CD14-positive monocyte (primary cell): ENCODE measurements around the gene CSTPP1. TPM values are rescaled to one million over a fixed set of nuclear protein-coding genes. Genes with fewer than 3 reads are reported as not detected.

Source experiments
- DNase-seq, 3 donors: peaks; one replicate each; pipeline ENCODE4 v3.0.0-alpha.2; 2011 to 2022
- H2AFZ ChIP-seq: 2 replicates; pipeline ENCODE4 v1.6.0; 2012; ENCODE audit warnings: mild to moderate bottlenecking, low read depth, low read length, inconsistent platforms; ENCODE audit not compliant: insufficient read depth, poor library complexity, severe bottlenecking
- H3K27ac ChIP-seq, 2 donors: 1 replicate in 1 of 2; 2 replicates in 1 of 2; pipeline ENCODE4 v1.5.1; 2012 to 2013; ENCODE audit warnings: low read length in 2 of 2, control low read depth in 1 of 2, inconsistent platforms in 1 of 2, low read depth in 1 of 2, mild to moderate bottlenecking in 1 of 2
- H3K27me3 ChIP-seq, 2 donors: one replicate each; pipeline versions ENCODE4 v1.6.0 to v1.6.1; 2011 to 2013; ENCODE audit warnings: low read length in 2 of 2; ENCODE audit not compliant: control insufficient read depth in 2 of 2, insufficient read depth in 2 of 2
- H3K36me3 ChIP-seq, 2 donors: replicated peaks in 1 of 2; 1 replicate in 1 of 2; 2 replicates in 1 of 2; pipeline versions ENCODE4 v1.5.1 to v1.6.1; 2012 to 2013; ENCODE audit warnings: low read length in 2 of 2, control low read depth in 1 of 2, inconsistent platforms in 1 of 2, mild to moderate bottlenecking in 1 of 2; ENCODE audit not compliant: insufficient read depth in 2 of 2, control insufficient read depth in 1 of 2
- H3K4me1 ChIP-seq, 2 donors: 1 replicate in 1 of 2; 2 replicates in 1 of 2; pipeline versions ENCODE4 v1.5.1 to v1.6.1; 2012 to 2013; ENCODE audit warnings: low read length in 2 of 2, control low read depth in 1 of 2, inconsistent platforms in 1 of 2, mild to moderate bottlenecking in 1 of 2, moderate library complexity in 1 of 2; ENCODE audit not compliant: insufficient read depth in 2 of 2, control insufficient read depth in 1 of 2
- H3K4me2 ChIP-seq: replicated peaks from 2 replicates; pipeline ENCODE3; 2012; ENCODE audit warnings: low read length, moderate library complexity, mild to moderate bottlenecking; ENCODE audit not compliant: poor library complexity, severe bottlenecking; ENCODE audit errors: extremely low read depth
- H3K4me3 ChIP-seq, 3 experiments: fragments of 200-600 bp in 1 of 3; sonication (generic) in 1 of 3; replicated peaks in 1 of 3; 1 replicate in 2 of 3; 2 replicates in 1 of 3; pipeline ENCODE4 v1.5.1; 2011 to 2013; ENCODE audit warnings: low read length in 3 of 3, mild to moderate bottlenecking in 3 of 3, control low read depth in 2 of 3, low read depth in 2 of 3, inconsistent platforms in 1 of 3, moderate library complexity in 1 of 3
- H3K79me2 ChIP-seq: 2 replicates; pipeline ENCODE4 v1.6.0; 2012; ENCODE audit warnings: mild to moderate bottlenecking, control low read depth, inconsistent platforms, low read length, moderate library complexity; ENCODE audit not compliant: insufficient read depth
- H3K9ac ChIP-seq: 2 replicates; pipeline ENCODE4 v1.6.0; 2017; ENCODE audit warnings: low read length, mild to moderate bottlenecking; ENCODE audit not compliant: insufficient read depth, poor library complexity, severe bottlenecking
- H3K9me3 ChIP-seq, 2 donors: replicated peaks in 1 of 2; 1 replicate in 1 of 2; 2 replicates in 1 of 2; pipeline versions ENCODE4 v1.5.1 to v1.6.1; 2012 to 2013; ENCODE audit warnings: low read length in 2 of 2, control low read depth in 1 of 2; ENCODE audit not compliant: control insufficient read depth in 1 of 2, insufficient read depth in 1 of 2
- H4K20me1 ChIP-seq: 2 replicates; pipeline ENCODE4 v1.6.0; 2012; ENCODE audit warnings: mild to moderate bottlenecking, low read length, control low read depth, moderate library complexity; ENCODE audit not compliant: insufficient read depth
- H3K27ac Mint-ChIP-seq, 7 donors: one replicate each; pipeline ENCODE4 v1.8.0; 2020; ENCODE audit warnings: mild to moderate bottlenecking in 7 of 7, mixed read lengths in 7 of 7, moderate library complexity in 6 of 7, inconsistent platforms in 2 of 7
- H3K27me3 Mint-ChIP-seq, 3 donors: one replicate each; pipeline ENCODE4 v1.8.0; 2021 to 2022; ENCODE audit warnings: low read depth in 3 of 3, mild to moderate bottlenecking in 3 of 3, mixed read lengths in 3 of 3, moderate library complexity in 3 of 3, inconsistent platforms in 1 of 3
- H3K36me3 Mint-ChIP-seq, 2 donors: one replicate each; pipeline ENCODE4 v1.8.0; 2020; ENCODE audit warnings: mixed read lengths in 2 of 2, inconsistent platforms in 1 of 2, mild to moderate bottlenecking in 1 of 2
- H3K4me1 Mint-ChIP-seq: one replicate; pipeline ENCODE4 v1.8.0; 2020; ENCODE audit warnings: mild to moderate bottlenecking, mixed read lengths
- H3K4me3 Mint-ChIP-seq, 2 donors: one replicate each; pipeline ENCODE4 v1.8.0; 2020; ENCODE audit warnings: mild to moderate bottlenecking in 2 of 2, mixed read lengths in 2 of 2, moderate library complexity in 1 of 2
- H3K9me3 Mint-ChIP-seq, 7 donors: one replicate each; pipeline ENCODE4 v1.8.0; 2020 to 2022; ENCODE audit warnings: mixed read lengths in 7 of 7, mild to moderate bottlenecking in 6 of 7, moderate library complexity in 6 of 7, inconsistent platforms in 2 of 7
- WGBS: methylation state at CpG from one replicate; pipeline ENCODE4 v1.1.5; 2013; ENCODE audit warnings: missing lambda C conversion rate; ENCODE audit not compliant: insufficient coverage; 5-methylcytosine and 5-hydroxymethylcytosine counted together
- intact Hi-C, 2 donors: fragments of 100-400 bp; cut with micrococcal nuclease; formaldehyde crosslinking; loops; one replicate each; pipeline versions ENCODE4 v1.15.0 to v1.15.1; 2023
- polyA plus RNA-seq, 3 donors: library from polyadenylated mRNA; depleted of rRNA in 1 of 3; unstranded in 2 of 3; stranded (reverse) in 1 of 3; fragments of 300-500 nt in 2 of 3; fragments of >200 nt in 1 of 3; fragmentation: Illumina TruSeq in 2 of 3; gene quantifications; 1 replicate in 2 of 3; 2 replicates in 1 of 3; pipeline ENCODE4 v1.2.3, GENCODE V29; 2012 to 2021
- TF ChIP-seq, protein P1 (sequence below): fragments of 200-600 bp; IDR thresholded peaks from one replicate; pipeline ENCODE4 v1.8.0; 2022; ENCODE audit warnings: antibody characterized with exemption, mild to moderate bottlenecking

The CSTPP1 gene
- polyA plus RNA-seq, 3 donors: 4.5 to 6.5 (median 5.9) TPM

DNA sequence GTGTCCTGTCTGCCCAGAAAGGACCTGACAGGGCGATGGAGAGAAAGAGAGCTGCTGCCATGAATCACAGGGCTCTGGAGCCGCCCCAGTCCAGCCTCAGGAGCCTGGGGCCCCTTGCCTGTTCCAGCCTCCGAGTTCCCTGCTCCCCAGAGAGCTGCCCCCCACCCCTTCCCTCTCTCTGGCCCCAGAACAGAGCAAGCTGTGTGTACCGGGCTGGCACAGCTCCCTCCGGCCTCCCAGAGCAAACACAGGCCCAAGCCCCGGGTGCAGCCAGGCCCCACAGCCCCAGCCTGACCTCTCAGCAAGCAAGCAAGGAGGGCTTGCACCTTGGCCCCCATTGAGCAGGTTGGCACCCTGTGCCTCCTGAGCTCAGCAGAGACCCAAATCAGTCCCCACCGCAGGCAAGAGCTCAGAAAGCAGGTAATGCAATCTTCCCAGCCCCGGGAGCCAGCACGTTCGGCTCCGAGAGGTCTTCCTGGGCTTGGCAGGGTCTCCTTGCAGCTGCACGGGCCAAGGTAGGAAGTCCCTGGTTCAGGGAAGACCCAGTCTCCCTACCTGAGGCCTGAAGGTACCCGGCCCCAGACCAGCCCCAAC lies 248.2 kb downstream of the CSTPP1 start:
- H2AFZ ChIP-seq: no peak overlapping the region
- DNase-seq: no peak

DNA sequence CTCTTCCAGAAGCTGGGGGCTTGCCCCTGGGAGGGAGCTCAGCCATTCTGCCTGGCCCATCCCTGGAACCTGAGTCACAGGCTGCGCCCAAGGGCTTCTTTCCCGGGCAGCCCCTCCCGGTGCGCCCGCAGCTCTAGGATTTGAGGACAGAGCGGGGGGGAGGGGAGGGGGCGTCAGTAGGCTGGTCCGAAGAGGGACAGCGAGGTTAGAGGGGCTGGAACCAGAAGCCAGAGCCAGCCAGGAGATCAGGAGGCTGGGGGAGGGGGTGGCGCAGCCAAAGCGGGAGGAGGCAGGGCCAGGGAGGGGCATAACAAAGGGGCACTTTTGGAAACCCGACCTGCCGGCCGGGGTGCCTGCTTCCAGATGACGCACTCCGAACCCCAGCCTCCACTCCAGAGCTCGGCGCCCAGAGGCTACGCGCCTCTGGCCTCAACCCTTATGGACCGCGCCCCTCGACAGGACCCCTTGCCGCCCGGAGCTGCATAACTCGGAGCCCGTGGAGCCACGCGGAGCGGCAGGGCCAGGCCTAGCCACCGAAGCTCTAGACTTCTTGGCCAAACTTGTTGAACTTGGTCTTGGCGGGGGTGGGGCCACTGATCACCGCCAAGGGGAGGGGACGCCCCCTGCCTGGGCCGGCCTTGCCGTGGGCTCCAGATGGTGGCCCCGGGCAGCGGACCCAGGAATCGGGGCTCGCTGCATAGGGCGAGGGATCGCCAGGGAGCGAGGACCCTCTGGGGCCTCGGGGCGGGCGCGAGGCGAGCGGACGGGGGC lies 248.9 kb downstream of the CSTPP1 start:
- intact Hi-C loops: no loop called here
- no peaks in the 10 kb centered on the region for H3K36me3 ChIP-seq
- Mint-ChIP-seq H3K36me3 (no peaks in the 10 kb centered on the region), H3K4me3 (peak overlapping the region; percentile 60 to 76), H3K4me1 (peaks cover 14% of the 10 kb centered on the region), H3K27ac (no peak overlapping the region), H3K9me3 (peaks cover 0 to 14% (median 0%) of the 10 kb centered on the region in 7 donors), H3K27me3 (peaks cover 48 to 61% (median 51%) of the 10 kb centered on the region in 3 donors)
- H3K9ac ChIP-seq: peak overlapping the region; percentile 46
- no peaks in the 10 kb centered on the region for H3K79me2 ChIP-seq
- peaks cover 29 to 57% of the 10 kb centered on the region in 2 donors for H3K27me3 ChIP-seq
- H3K9me3 ChIP-seq: peaks cover 0 to 6% of the 10 kb centered on the region in 2 donors
- TF ChIP-seq, protein P1, sequence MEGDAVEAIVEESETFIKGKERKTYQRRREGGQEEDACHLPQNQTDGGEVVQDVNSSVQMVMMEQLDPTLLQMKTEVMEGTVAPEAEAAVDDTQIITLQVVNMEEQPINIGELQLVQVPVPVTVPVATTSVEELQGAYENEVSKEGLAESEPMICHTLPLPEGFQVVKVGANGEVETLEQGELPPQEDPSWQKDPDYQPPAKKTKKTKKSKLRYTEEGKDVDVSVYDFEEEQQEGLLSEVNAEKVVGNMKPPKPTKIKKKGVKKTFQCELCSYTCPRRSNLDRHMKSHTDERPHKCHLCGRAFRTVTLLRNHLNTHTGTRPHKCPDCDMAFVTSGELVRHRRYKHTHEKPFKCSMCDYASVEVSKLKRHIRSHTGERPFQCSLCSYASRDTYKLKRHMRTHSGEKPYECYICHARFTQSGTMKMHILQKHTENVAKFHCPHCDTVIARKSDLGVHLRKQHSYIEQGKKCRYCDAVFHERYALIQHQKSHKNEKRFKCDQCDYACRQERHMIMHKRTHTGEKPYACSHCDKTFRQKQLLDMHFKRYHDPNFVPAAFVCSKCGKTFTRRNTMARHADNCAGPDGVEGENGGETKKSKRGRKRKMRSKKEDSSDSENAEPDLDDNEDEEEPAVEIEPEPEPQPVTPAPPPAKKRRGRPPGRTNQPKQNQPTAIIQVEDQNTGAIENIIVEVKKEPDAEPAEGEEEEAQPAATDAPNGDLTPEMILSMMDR: no peak
- peak overlapping the region; percentile 10 to 73 (median 27) for H3K4me3 ChIP-seq
- WGBS: 12% methylated on average over 43 of the region's 50 CpGs
- no peaks in the 10 kb centered on the region for H4K20me1 ChIP-seq
- peaks cover 20 to 23% of the 10 kb centered on the region in 2 donors for H3K4me1 ChIP-seq
- H3K27ac ChIP-seq: no peak overlapping the region
- DNase-seq: no peak
- peak overlapping the region; percentile 83 for H2AFZ ChIP-seq
- H3K4me2 ChIP-seq: peak overlapping the region; percentile 80

More for the DNA sequence above, 248.2 kb downstream of the CSTPP1 start:
- peak overlapping the region in 1 of 2 donors; percentile 76 for H3K4me3 Mint-ChIP-seq
- H3K36me3 ChIP-seq: no peaks in the 10 kb centered on the region
- no peak overlapping the region for H3K9ac ChIP-seq
- no peak overlapping the region for H3K4me2 ChIP-seq
- peaks cover 43 to 56% (median 47%) of the 10 kb centered on the region in 3 donors for H3K27me3 Mint-ChIP-seq
- H3K79me2 ChIP-seq: no peaks in the 10 kb centered on the region
- H3K9me3 Mint-ChIP-seq: peaks cover 0 to 14% (median 1%) of the 10 kb centered on the region in 7 donors
- H3K4me1 Mint-ChIP-seq: peaks cover 14% of the 10 kb centered on the region
- TF ChIP-seq, protein P1: no peak
- no peaks in the 10 kb centered on the region for H4K20me1 ChIP-seq
- no peak overlapping the region for H3K27ac ChIP-seq
- no peak overlapping the region for H3K27ac Mint-ChIP-seq
- H3K27me3 ChIP-seq: peaks cover 29 to 55% of the 10 kb centered on the region in 2 donors
- 93% methylated on average over 13 of the region's 13 CpGs for whole genome bisulfite sequencing
- H3K4me3 ChIP-seq: no peak overlapping the region
- H3K9me3 ChIP-seq: peaks cover 0 to 6% of the 10 kb centered on the region in 2 donors
- intact Hi-C loops: no loop called here
- H3K36me3 Mint-ChIP-seq: no peaks in the 10 kb centered on the region
- H3K4me1 ChIP-seq: peaks cover 20 to 23% of the 10 kb centered on the region in 2 donors
